HEK293 (cell line): ENCODE results near the gene SFT2D2.

ENCODE experiments used
- CTCF ChIP-seq: fragments of 450-650 bp; formaldehyde crosslinking; IDR thresholded peaks from 2 replicates; pipeline ENCODE4 v1.5.1; 2016; ENCODE audit warnings: missing biosample characterization, missing genetic modification characterization
- PBX3 ChIP-seq: sonication (generic); formaldehyde crosslinking; IDR thresholded peaks from 2 replicates; pipeline ENCODE4 v1.8.1; 2022; ENCODE audit warnings: mild to moderate bottlenecking, moderate library complexity, missing genetic modification reagents
- REST ChIP-seq: fragments of 450-650 bp; formaldehyde crosslinking; IDR thresholded peaks from 2 replicates; pipeline ENCODE4 v1.5.1; 2016; ENCODE audit warnings: missing biosample characterization, missing genetic modification characterization
- SALL2 ChIP-seq: fragments of 450-650 bp; formaldehyde crosslinking; IDR thresholded peaks from 2 replicates; pipeline ENCODE4 v1.5.0; 2017; ENCODE audit warnings: missing biosample characterization, mild to moderate bottlenecking, missing genetic modification characterization, borderline replicate concordance
- SP7 ChIP-seq: fragments of 450-650 bp; formaldehyde crosslinking; IDR thresholded peaks from 2 replicates; pipeline ENCODE4 v1.5.1; 2016; ENCODE audit warnings: missing biosample characterization, missing genetic modification characterization
- YY1 ChIP-seq: fragments of 450-650 bp; formaldehyde crosslinking; IDR thresholded peaks from 2 replicates; pipeline ENCODE4 v1.5.1; 2018; ENCODE audit warnings: missing biosample characterization, missing genetic modification characterization
- ZBTB7A ChIP-seq: fragments of 450-650 bp; formaldehyde crosslinking; IDR thresholded peaks from 2 replicates; pipeline ENCODE4 v1.5.1; 2016; ENCODE audit warnings: low read depth, missing biosample characterization, missing genetic modification characterization
- ZFP41 ChIP-seq: fragments of 450-650 bp; formaldehyde crosslinking; IDR thresholded peaks from 2 replicates; pipeline ENCODE4 v1.5.1; 2016; ENCODE audit warnings: missing biosample characterization, missing genetic modification characterization, borderline replicate concordance
- ZNF274 ChIP-seq, 2 experiments: fragments of 200-500 bp in 1 of 2; fragments of 450-650 bp in 1 of 2; sonication (Bioruptor generic) in 1 of 2; formaldehyde crosslinking in 1 of 2; IDR thresholded peaks; 2 replicates each; pipeline versions ENCODE4 v1.5.1 to v1.6.1; 2014 to 2016; ENCODE audit warnings: borderline replicate concordance in 1 of 2, inconsistent platforms in 1 of 2, low read length in 1 of 2, missing biosample characterization in 1 of 2, missing genetic modification characterization in 1 of 2
- ZNF280C ChIP-seq: fragments of 450-650 bp; formaldehyde crosslinking; IDR thresholded peaks from 2 replicates; pipeline ENCODE4 v1.5.1; 2016; ENCODE audit warnings: missing biosample characterization, missing genetic modification characterization
- ZNF514 ChIP-seq: fragments of 450-650 bp; formaldehyde crosslinking; IDR thresholded peaks from 2 replicates; pipeline ENCODE4 v1.5.1; 2016; ENCODE audit warnings: missing biosample characterization, missing genetic modification characterization
- ZNF580 ChIP-seq: fragments of 450-650 bp; formaldehyde crosslinking; IDR thresholded peaks from 2 replicates; pipeline ENCODE4 v1.5.1; 2016; ENCODE audit warnings: missing biosample characterization, missing genetic modification characterization
- ZNF660 ChIP-seq: fragments of 450-650 bp; IDR thresholded peaks from 2 replicates; pipeline ENCODE4 v1.5.1; 2018; ENCODE audit warnings: missing biosample characterization, mild to moderate bottlenecking, missing genetic modification characterization
- ZNF777 ChIP-seq: fragments of 450-650 bp; formaldehyde crosslinking; IDR thresholded peaks from 2 replicates; pipeline ENCODE4 v1.5.1; 2017; ENCODE audit warnings: missing biosample characterization, missing genetic modification characterization, borderline replicate concordance

- TF ChIP-seq REST (tag by site-specific recombination) (no peak), CTCF (tag by site-specific recombination) (no peak), SALL2 (tag by site-specific recombination) (no peak), ZNF660 (tag by site-specific recombination) (no peak), SP7 (tag by site-specific recombination) (no peak), ZBTB7A (tag by site-specific recombination) (no peak), ZNF280C (tag by site-specific recombination) (no peak), ZNF514 (no peak), PBX3 (CRISPR knock-in tag) (no peak), ZFP41 (tag by site-specific recombination) (no peak), ZNF274 (IDR thresholded peaks at IDR 0.05; ENCODE audit: low read length) (no peak), ZNF274 (tag by site-specific recombination; IDR thresholded peaks at IDR 0.05; ENCODE audit: borderline replicate concordance) (no peak), ZNF777 (tag by site-specific recombination) (no peak), YY1 (tag by site-specific recombination) (no peak), ZNF580 (tag by site-specific recombination) (no peak)
Measured at GRCh38 chr1:168301664-168302320, 76.0 kb downstream of the SFT2D2 start.
